Nephron (organoid): ENCODE measurements around the gene ABCF3.

Experiments used
- H3K27ac Mint-ChIP-seq, 3 experiments: 2 replicates each; pipeline ENCODE4 v1.8.0; 2020; ENCODE audit warnings: mixed read lengths in 3 of 3, mild to moderate bottlenecking in 2 of 3, moderate library complexity in 1 of 3
- H3K27me3 Mint-ChIP-seq: 2 replicates; pipeline ENCODE4 v1.8.0; 2021; ENCODE audit warnings: low read depth, mild to moderate bottlenecking, moderate library complexity, mixed read lengths
- H3K36me3 Mint-ChIP-seq: 2 replicates; pipeline ENCODE4 v1.8.0; 2020; ENCODE audit warnings: low read depth, mixed read lengths
- H3K4me1 Mint-ChIP-seq: 2 replicates; pipeline ENCODE4 v1.8.0; 2020; ENCODE audit warnings: mixed read lengths
- H3K4me3 Mint-ChIP-seq, 3 experiments: 2 replicates each; pipeline ENCODE4 v1.8.0; 2020; ENCODE audit warnings: mild to moderate bottlenecking in 3 of 3, mixed read lengths in 3 of 3, moderate library complexity in 2 of 3
- H3K9me3 Mint-ChIP-seq: 2 replicates; pipeline ENCODE4 v1.8.0; 2020; ENCODE audit warnings: mixed read lengths
- CTCF ChIP-seq, 3 experiments: fragments of 200-600 bp; sonication (generic); IDR thresholded peaks; one replicate each; pipeline ENCODE4 v1.5.0; 2021; ENCODE audit warnings: antibody characterized with exemption in 3 of 3; ENCODE audit not compliant: unreplicated experiment in 3 of 3

The ABCF3 gene

GRCh38 chr3:184169896-184170875 is 15.8 kb upstream of the ABCF3 start:
- no peak for TF ChIP-seq CTCF (IDR thresholded peaks at IDR 0.05; ENCODE audit: unreplicated experiment in 3 of 3)
- H3K9me3 Mint-ChIP-seq, result no peaks in the 10 kb centered on the region
- no peaks in the 10 kb centered on the region for H3K27me3 Mint-ChIP-seq
- no peak overlapping the region for H3K27ac Mint-ChIP-seq
- no peak overlapping the region for H3K4me3 Mint-ChIP-seq
- H3K36me3 Mint-ChIP-seq, result peaks cover 60% of the 10 kb centered on the region
- peaks cover 9% of the 10 kb centered on the region for H3K4me1 Mint-ChIP-seq

- peaks cover 23% of the 10 kb centered on the region for H3K4me1 Mint-ChIP-seq
- H3K36me3 Mint-ChIP-seq, result peaks cover 48% of the 10 kb centered on the region
- H3K4me3 Mint-ChIP-seq, result no peak overlapping the region
- H3K27me3 Mint-ChIP-seq, result no peaks in the 10 kb centered on the region
- H3K9me3 Mint-ChIP-seq, result no peaks in the 10 kb centered on the region
- H3K27ac Mint-ChIP-seq, result peak overlapping the region in 1 of 3 experiments; percentile 36
- TF ChIP-seq CTCF (IDR thresholded peaks at IDR 0.05; ENCODE audit: unreplicated experiment in 3 of 3), result no peak
Measured at GRCh38 chr3:184171562-184171961, 14.4 kb upstream of the ABCF3 start.

- no peak overlapping the region for H3K4me3 Mint-ChIP-seq
- H3K27me3 Mint-ChIP-seq, result no peaks in the 10 kb centered on the region
- H3K9me3 Mint-ChIP-seq, result no peaks in the 10 kb centered on the region
- peak overlapping the region in 2 of 3 experiments; percentile 12 to 18 for H3K27ac Mint-ChIP-seq
- TF ChIP-seq CTCF (IDR thresholded peaks at IDR 0.05; ENCODE audit: unreplicated experiment in 3 of 3), result no peak
- peaks cover 41% of the 10 kb centered on the region for H3K36me3 Mint-ChIP-seq
- peaks cover 34% of the 10 kb centered on the region for H3K4me1 Mint-ChIP-seq
Measured at GRCh38 chr3:184172681-184173373, 13.2 kb upstream of the ABCF3 start.

GRCh38 chr3:184173374-184173722 is 12.7 kb upstream of the ABCF3 start:
- H3K36me3 Mint-ChIP-seq, result peaks cover 44% of the 10 kb centered on the region
- H3K27me3 Mint-ChIP-seq, result no peaks in the 10 kb centered on the region
- H3K4me3 Mint-ChIP-seq, result peak overlapping the region in 1 of 3 experiments; percentile 19
- TF ChIP-seq CTCF (IDR thresholded peaks at IDR 0.05; ENCODE audit: unreplicated experiment in 3 of 3), result no peak
- H3K27ac Mint-ChIP-seq, result no peak overlapping the region
- peaks cover 39% of the 10 kb centered on the region for H3K4me1 Mint-ChIP-seq
- no peaks in the 10 kb centered on the region for H3K9me3 Mint-ChIP-seq

GRCh38 chr3:184174284-184174645 is 11.7 kb upstream of the ABCF3 start:
- Mint-ChIP-seq H3K27me3 (no peaks in the 10 kb centered on the region), H3K4me1 (peaks cover 40% of the 10 kb centered on the region), H3K27ac (peak overlapping the region; percentile 81 to 94 (median 93)), H3K36me3 (peaks cover 43% of the 10 kb centered on the region), H3K4me3 (peak overlapping the region; percentile 94 to 99 (median 97)), H3K9me3 (no peaks in the 10 kb centered on the region)
- TF ChIP-seq CTCF (IDR thresholded peaks at IDR 0.05; ENCODE audit: unreplicated experiment in 3 of 3), result no peak
